HUES48 (cell line): ENCODE results near the gene GDF2.

Experiments
- H3K27ac ChIP-seq: one replicate; pipeline ENCODE4 v1.7.0; 2013; ENCODE audit warnings: low read depth, low read length, inconsistent platforms
- H3K27me3 ChIP-seq: 2 replicates; pipeline ENCODE4 v1.6.1; 2013; ENCODE audit warnings: mild to moderate bottlenecking, low read length; ENCODE audit not compliant: control insufficient read depth, insufficient read depth
- H3K36me3 ChIP-seq: 2 replicates; pipeline ENCODE4 v1.6.1; 2013; ENCODE audit warnings: low read length; ENCODE audit not compliant: control insufficient read depth, insufficient read depth
- H3K4me1 ChIP-seq: 2 replicates; pipeline ENCODE4 v1.6.1; 2013; ENCODE audit warnings: mild to moderate bottlenecking, low read length; ENCODE audit not compliant: control insufficient read depth, insufficient read depth
- H3K4me3 ChIP-seq: 2 replicates; pipeline ENCODE4 v1.5.1; 2013; ENCODE audit warnings: mild to moderate bottlenecking, low read depth, low read length
- H3K9ac ChIP-seq: 2 replicates; pipeline ENCODE4 v1.6.1; 2013; ENCODE audit warnings: mild to moderate bottlenecking, low read depth, low read length, moderate library complexity
- H3K9me3 ChIP-seq: 2 replicates; pipeline ENCODE4 v1.6.1; 2013; ENCODE audit warnings: low read length; ENCODE audit not compliant: control insufficient read depth, insufficient read depth

The GDF2 gene

GRCh38 chr10:47371629-47372485 is 49.6 kb downstream of the GDF2 start:
- peaks cover 7% of the 10 kb centered on the region; the same call in 1 of the 2 replicates for H3K36me3 ChIP-seq
- H3K27me3 ChIP-seq = no peaks in the 10 kb centered on the region
- H3K9ac ChIP-seq = no peak overlapping the region
- peaks cover 13% of the 10 kb centered on the region for H3K4me1 ChIP-seq
- H3K9me3 ChIP-seq = no peaks in the 10 kb centered on the region
- H3K4me3 ChIP-seq = no peak overlapping the region
- no peak overlapping the region for H3K27ac ChIP-seq

- peaks cover 13% of the 10 kb centered on the region for H3K4me1 ChIP-seq
- no peaks in the 10 kb centered on the region for H3K27me3 ChIP-seq
- no peaks in the 10 kb centered on the region; the same call in 1 of the 2 replicates for H3K36me3 ChIP-seq
- no peak overlapping the region for H3K27ac ChIP-seq
- no peaks in the 10 kb centered on the region for H3K9me3 ChIP-seq
- no peak overlapping the region for H3K9ac ChIP-seq
- no peak overlapping the region for H3K4me3 ChIP-seq
Measured at GRCh38 chr10:47372726-47373125, 50.5 kb downstream of the GDF2 start.

GRCh38 chr10:47374611-47375536 is 52.6 kb downstream of the GDF2 start:
- Histone ChIP-seq H3K4me1 (peaks cover 13% of the 10 kb centered on the region), H3K27ac (no peak overlapping the region), H3K4me3 (no peak overlapping the region), H3K36me3 (no peaks in the 10 kb centered on the region; the same call in 1 of the 2 replicates), H3K9me3 (no peaks in the 10 kb centered on the region), H3K27me3 (no peaks in the 10 kb centered on the region), H3K9ac (no peak overlapping the region)

GRCh38 chr10:47376522-47377220 is 54.4 kb downstream of the GDF2 start:
- no peaks in the 10 kb centered on the region for H3K9me3 ChIP-seq
- H3K9ac ChIP-seq = no peak overlapping the region
- no peaks in the 10 kb centered on the region; the same call in 1 of the 2 replicates for H3K36me3 ChIP-seq
- peaks cover 16% of the 10 kb centered on the region for H3K4me1 ChIP-seq
- no peak overlapping the region for H3K4me3 ChIP-seq
- no peak overlapping the region for H3K27ac ChIP-seq
- no peaks in the 10 kb centered on the region for H3K27me3 ChIP-seq
